MCF 10A (cell line): ENCODE data around the gene SIGLEC6. TPM values are rescaled to one million over a fixed set of nuclear protein-coding genes. Genes with fewer than 3 reads are reported as not detected.

ENCODE experiments used
- BruUV-seq: library from RNA; stranded (reverse); fragments of 400-500 nt; replicated peaks from 2 replicates; lab custom pipeline; 2021; lab: Mats Ljungman, UMichigan
- CTCF ChIA-PET: fragments of 300-600 bp; sonication (Branson Sonifier 250); formaldehyde crosslinking; extraction: SDS; loops from one replicate; lab custom pipeline; 2021; ENCODE audit warnings: antibody characterized with exemption, inconsistent platforms; lab: Yijun Ruan, JAX
- POLR2A ChIA-PET: fragments of 300-600, 350-650 bp; sonication (Branson Sonifier 250); formaldehyde crosslinking; extraction: SDS; loops from one replicate; lab custom pipeline; 2020; ENCODE audit warnings: antibody characterized with exemption, inconsistent platforms; lab: Yijun Ruan, JAX
- DNase-seq: peaks from one replicate; pipeline ENCODE4 v3.0.0-alpha.2; 2018; ENCODE audit not compliant: unreplicated experiment
- H3K27ac Mint-ChIP-seq: one replicate; pipeline ENCODE4 v1.8.0; 2022; ENCODE audit warnings: mild to moderate bottlenecking, low read depth, mixed read lengths; ENCODE audit not compliant: unreplicated experiment
- H3K27me3 Mint-ChIP-seq: one replicate; pipeline ENCODE4 v1.8.0; 2022; ENCODE audit warnings: mixed read lengths; ENCODE audit not compliant: insufficient read depth, unreplicated experiment
- H3K36me3 Mint-ChIP-seq: one replicate; pipeline ENCODE4 v1.8.0; 2022; ENCODE audit warnings: mild to moderate bottlenecking, moderate library complexity, mixed read lengths; ENCODE audit not compliant: insufficient read depth, unreplicated experiment
- H3K4me1 Mint-ChIP-seq: one replicate; pipeline ENCODE4 v1.8.0; 2022; ENCODE audit warnings: mixed read lengths; ENCODE audit not compliant: insufficient read depth, unreplicated experiment
- H3K4me3 Mint-ChIP-seq: one replicate; pipeline ENCODE4 v1.8.0; 2022; ENCODE audit warnings: mild to moderate bottlenecking, moderate library complexity, mixed read lengths; ENCODE audit not compliant: unreplicated experiment
- H3K9me3 Mint-ChIP-seq: one replicate; pipeline ENCODE4 v1.8.0; 2022; ENCODE audit warnings: mixed read lengths; ENCODE audit not compliant: unreplicated experiment
- CTCF ChIP-seq: fragments of 200-600 bp; IDR thresholded peaks from one replicate; pipeline ENCODE4 v1.8.0; 2022; ENCODE audit warnings: antibody characterized with exemption, mild to moderate bottlenecking; ENCODE audit not compliant: unreplicated experiment
- intact Hi-C: fragments of 100-400 bp; cut with micrococcal nuclease; formaldehyde crosslinking; loops from 2 replicates; pipeline ENCODE4 v1.14.1; 2022
- total RNA-seq: library from RNA; stranded (reverse); gene quantifications from 2 replicates; pipeline ENCODE4 v1.2.3, GENCODE V29; 2022

Gene SIGLEC6
- total RNA-seq, 1 experiment from 2014 or later = not detected

DNA sequence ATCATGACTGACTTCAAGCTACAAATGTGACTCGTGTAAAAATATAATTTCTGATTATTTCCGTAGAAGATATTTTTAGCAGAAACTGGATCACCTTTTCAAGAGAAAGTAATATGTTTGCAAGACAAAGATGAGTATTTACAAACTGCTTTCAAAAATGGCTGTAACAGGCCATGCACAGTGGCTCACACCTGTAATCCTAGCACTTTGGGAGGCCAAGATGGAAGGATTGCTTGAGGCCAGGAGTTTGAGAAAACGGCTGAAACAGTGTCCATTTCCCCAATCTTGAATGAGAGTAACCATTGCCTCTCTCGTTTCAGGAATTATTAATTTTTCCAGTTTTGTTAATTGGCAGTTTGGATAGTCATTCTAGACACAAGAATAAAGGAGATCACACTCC lies 36.1 kb upstream of the SIGLEC6 start:
- H3K9me3 Mint-ChIP-seq = no peaks in the 10 kb centered on the region
- no peaks in the 10 kb centered on the region for H3K36me3 Mint-ChIP-seq
- TF ChIP-seq CTCF = no peak
- POLR2A ChIA-PET = no interaction called here
- H3K4me1 Mint-ChIP-seq = peaks cover 9% of the 10 kb centered on the region
- no TSS peak for BruUV-seq
- no peak for DNase-seq
- CTCF ChIA-PET = no interaction called here
- no peak overlapping the region for H3K27ac Mint-ChIP-seq
- no peak overlapping the region for H3K4me3 Mint-ChIP-seq
- peaks cover 13% of the 10 kb centered on the region for H3K27me3 Mint-ChIP-seq
- intact Hi-C loops = no loop called here

GRCh38 chr19:51566489-51567100 lies 35.1 kb upstream of the SIGLEC6 start:
- Mint-ChIP-seq H3K27ac (no peak overlapping the region), H3K36me3 (no peaks in the 10 kb centered on the region), H3K4me3 (no peak overlapping the region), H3K9me3 (no peaks in the 10 kb centered on the region), H3K27me3 (peaks cover 13% of the 10 kb centered on the region), H3K4me1 (no peaks in the 10 kb centered on the region)
- CTCF ChIA-PET = no interaction called here
- intact Hi-C loops = no loop called here
- POLR2A ChIA-PET = no interaction called here
- BruUV-seq = no TSS peak
- no peak for DNase-seq
- no peak for TF ChIP-seq CTCF

DNA sequence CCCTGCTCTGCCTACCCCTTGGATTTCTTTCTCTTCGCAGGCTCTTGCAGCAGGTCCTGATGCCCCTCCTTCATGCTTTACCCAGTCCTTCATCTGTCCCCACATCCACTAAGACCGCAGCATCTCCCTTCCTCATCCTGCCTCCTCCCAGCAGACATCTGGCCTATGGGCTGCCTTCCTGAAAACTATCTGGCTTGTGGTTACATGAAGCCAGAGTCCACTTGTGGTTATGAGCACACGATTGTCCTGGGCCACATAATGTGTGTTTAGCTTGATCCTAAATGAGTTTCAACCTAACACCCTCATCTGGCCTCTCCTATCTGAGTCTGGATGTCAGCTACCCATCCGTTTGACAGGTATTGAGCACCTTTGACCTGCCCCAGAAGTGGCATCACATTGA lies 34.1 kb upstream of the SIGLEC6 start:
- Mint-ChIP-seq H3K27ac (no peak overlapping the region), H3K4me3 (no peak overlapping the region), H3K36me3 (no peaks in the 10 kb centered on the region), H3K27me3 (peaks cover 13% of the 10 kb centered on the region), H3K9me3 (no peaks in the 10 kb centered on the region), H3K4me1 (no peaks in the 10 kb centered on the region)
- intact Hi-C loops = no loop called here
- CTCF ChIA-PET = interaction anchor here (0.8 kb wide), 2 partner anchors 92 to 167 kb away, joined by 3 to 4 read pairs; no protein-coding TSS in a partner anchor
- DNase-seq = no peak
- POLR2A ChIA-PET = no interaction called here
- BruUV-seq = no TSS peak
- TF ChIP-seq CTCF = no peak

GRCh38 chr19:51564791-51565190 lies 33.3 kb upstream of the SIGLEC6 start:
- no peaks in the 10 kb centered on the region for H3K4me1 Mint-ChIP-seq
- H3K27ac Mint-ChIP-seq = no peak overlapping the region
- ChIA-PET CTCF (interaction anchor here (0.8 kb wide), 2 partner anchors 92 to 167 kb away, joined by 3 to 4 read pairs; no protein-coding TSS in a partner anchor), POLR2A (no interaction called here)
- H3K27me3 Mint-ChIP-seq = peaks cover 13% of the 10 kb centered on the region
- intact Hi-C loops = no loop called here
- no peak for TF ChIP-seq CTCF
- no peak for DNase-seq
- H3K4me3 Mint-ChIP-seq = no peak overlapping the region
- no peaks in the 10 kb centered on the region for H3K9me3 Mint-ChIP-seq
- BruUV-seq = no TSS peak
- H3K36me3 Mint-ChIP-seq = no peaks in the 10 kb centered on the region
